ENCODE measurements around the gene ARFGEF2. TPM values are rescaled to one million over a fixed set of nuclear protein-coding genes. Genes with fewer than 3 reads are reported as not detected.

Gene ARFGEF2
- total and polyA plus RNA-seq, 3 donors from 2014 or later, result 47.8 to 57.0 (median 52.6) TPM

- WGBS, 2 donors, result 70 to 73% methylated on average over 3 of the region's 3 CpGs
- no peak for DNase-seq
- peaks cover 5% of the 10 kb centered on the region for H3K4me1 ChIP-seq
- no peak overlapping the region for H3K27ac ChIP-seq
- H3K36me3 ChIP-seq (ENCODE audit: low read depth, missing control alignments), result no peaks in the 10 kb centered on the region
- no peak for TF ChIP-seq POLR2A (IDR thresholded peaks at IDR 0.05)
- TF ChIP-seq CTCF (IDR thresholded peaks at IDR 0.05), result no peak
- H3K27me3 ChIP-seq, result no peaks in the 10 kb centered on the region
- H3K9me3 ChIP-seq, result no peaks in the 10 kb centered on the region
- intact Hi-C loops (cut with DNase I; ENCODE audit: low total_unique reads), result no loop called here
- H3K4me3 ChIP-seq, result no peak overlapping the region
These were observed 116.5 kb downstream of the ARFGEF2 start for GRCh38 chr20:49037962-49038387.

- no peak for DNase-seq
- Histone ChIP-seq H3K27me3 (no peaks in the 10 kb centered on the region), H3K4me1 (peaks cover 5% of the 10 kb centered on the region), H3K36me3 (ENCODE audit: low read depth, missing control alignments) (no peaks in the 10 kb centered on the region), H3K27ac (no peak overlapping the region), H3K4me3 (no peak overlapping the region), H3K9me3 (no peaks in the 10 kb centered on the region)
- intact Hi-C loops (cut with DNase I; ENCODE audit: low total_unique reads), result no loop called here
- TF ChIP-seq POLR2A (IDR thresholded peaks at IDR 0.05) (no peak), CTCF (IDR thresholded peaks at IDR 0.05) (no peak)
- 77 to 94% methylated on average over 5 of the region's 5 CpGs for WGBS, 2 donors
These were observed 118.3 kb downstream of the ARFGEF2 start for GRCh38 chr20:49039854-49040253.

GRCh38 chr20:49043000-49043399, 121.5 kb downstream of the ARFGEF2 start:
- H3K4me1 ChIP-seq, result peaks cover 7% of the 10 kb centered on the region
- TF ChIP-seq CTCF (IDR thresholded peaks at IDR 0.05), result no peak
- TF ChIP-seq POLR2A (IDR thresholded peaks at IDR 0.05), result no peak
- 94 to 96% methylated on average over 5 of the region's 5 CpGs for WGBS, 2 donors
- H3K4me3 ChIP-seq, result no peak overlapping the region
- H3K9me3 ChIP-seq, result no peaks in the 10 kb centered on the region
- H3K27me3 ChIP-seq, result no peaks in the 10 kb centered on the region
- DNase-seq, result no peak
- no peak overlapping the region for H3K27ac ChIP-seq
- no peaks in the 10 kb centered on the region for H3K36me3 ChIP-seq (ENCODE audit: low read depth, missing control alignments)
- intact Hi-C loops (cut with DNase I; ENCODE audit: low total_unique reads), result no loop called here

GRCh38 chr20:49045440-49046086, 124.1 kb downstream of the ARFGEF2 start:
- Histone ChIP-seq H3K27me3 (no peaks in the 10 kb centered on the region), H3K4me3 (peak overlapping the region; percentile 94 to 95), H3K4me1 (peaks cover 5% of the 10 kb centered on the region), H3K36me3 (ENCODE audit: low read depth, missing control alignments) (no peaks in the 10 kb centered on the region), H3K9me3 (no peaks in the 10 kb centered on the region), H3K27ac (peak overlapping the region; percentile 23 to 93)
- WGBS, 2 donors, result 9 to 11% methylated on average over 11 to 12 of the region's 12 CpGs
- intact Hi-C loops (cut with DNase I; ENCODE audit: low total_unique reads), result no loop called here
- no peak for DNase-seq
- TF ChIP-seq POLR2A (IDR thresholded peaks at IDR 0.05), result no peak
- no peak for TF ChIP-seq CTCF (IDR thresholded peaks at IDR 0.05)
